Stimulated activated CD4-positive, alpha-beta T cell treated with anti-CD3 and anti-CD28 coated beads, Interleukin-1b, Interleukin-23, amount 100 ng/mL, for 1 hour (primary cell): ENCODE data around the gene ATXN2.
A peak's percentile ranks its signal among the peaks of the same experiment; 100 is the strongest.

Experiments used
- DNase-seq, 2 donors: peaks; one replicate each; pipeline ENCODE4 v3.0.0-alpha.2; 2020; ENCODE audit warnings: low read depth in 2 of 2

ATXN2 gene

DNA sequence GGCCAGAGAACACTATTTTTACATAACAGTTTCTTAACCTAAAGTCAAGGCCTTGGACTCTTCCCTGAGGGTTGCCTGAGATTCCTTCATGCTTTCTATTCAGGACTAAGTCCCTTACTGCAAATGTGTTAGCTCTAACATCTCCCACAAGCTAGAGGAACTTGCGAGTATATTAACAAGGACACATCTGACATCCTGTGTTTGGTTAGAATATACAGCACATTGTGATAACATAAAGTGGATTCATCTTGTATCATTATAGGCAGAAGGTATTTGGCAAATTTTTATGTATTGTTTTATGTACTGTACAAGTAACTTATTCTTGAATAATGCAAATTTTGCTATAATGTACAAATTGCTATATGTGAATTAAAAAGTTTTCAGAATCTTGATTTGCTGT, 147.9 kb downstream of the ATXN2 start:
- no peak for DNase-seq

- DNase-seq, result no peak
These were observed 148.4 kb downstream of the ATXN2 start for GRCh38 chr12:111450676-111451075.

DNA sequence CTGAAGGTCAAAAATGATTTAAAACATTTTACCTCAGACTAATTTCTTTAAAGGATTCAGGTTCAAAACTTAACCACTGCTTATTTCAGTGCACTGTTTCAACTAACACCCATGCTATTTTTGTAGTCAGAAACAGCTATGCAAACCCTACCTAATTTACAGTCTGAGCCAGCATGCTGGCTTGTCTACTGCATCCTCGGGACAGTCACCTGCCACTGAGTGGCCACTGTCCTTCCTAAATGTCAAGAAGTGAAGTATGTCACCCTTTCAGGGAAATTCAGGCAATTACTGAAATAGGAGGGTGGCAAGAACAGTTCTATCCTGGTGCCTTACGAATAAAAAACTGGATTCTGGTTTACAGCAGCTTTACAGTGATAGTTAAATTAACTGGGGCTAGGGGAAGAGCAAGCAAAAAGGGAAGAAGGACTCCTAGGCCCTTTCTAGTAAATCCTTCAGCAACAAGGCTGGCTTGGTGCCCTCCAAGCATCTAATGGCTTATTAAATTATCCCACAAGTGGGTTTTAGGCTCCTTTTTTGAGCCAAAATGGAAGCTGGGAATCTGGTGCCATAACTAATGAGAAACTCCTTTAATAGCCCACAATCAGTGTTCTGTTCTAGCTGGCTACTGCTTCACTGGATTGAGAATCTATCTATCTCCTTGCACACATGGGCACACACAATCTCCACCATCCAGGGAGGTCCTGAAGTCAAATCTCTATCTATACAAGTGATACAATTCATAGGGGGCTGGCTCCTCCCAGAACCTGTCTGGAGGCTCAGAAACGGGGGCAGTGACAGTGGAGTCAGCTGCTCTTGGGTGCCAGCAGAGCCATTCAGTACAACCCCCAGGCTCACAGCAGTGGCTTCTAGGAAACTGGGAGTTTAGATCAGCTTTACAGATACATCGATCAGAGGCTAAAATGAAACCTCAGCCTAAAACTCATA, 150.0 kb downstream of the ATXN2 start:
- DNase-seq, result no peak

DNA sequence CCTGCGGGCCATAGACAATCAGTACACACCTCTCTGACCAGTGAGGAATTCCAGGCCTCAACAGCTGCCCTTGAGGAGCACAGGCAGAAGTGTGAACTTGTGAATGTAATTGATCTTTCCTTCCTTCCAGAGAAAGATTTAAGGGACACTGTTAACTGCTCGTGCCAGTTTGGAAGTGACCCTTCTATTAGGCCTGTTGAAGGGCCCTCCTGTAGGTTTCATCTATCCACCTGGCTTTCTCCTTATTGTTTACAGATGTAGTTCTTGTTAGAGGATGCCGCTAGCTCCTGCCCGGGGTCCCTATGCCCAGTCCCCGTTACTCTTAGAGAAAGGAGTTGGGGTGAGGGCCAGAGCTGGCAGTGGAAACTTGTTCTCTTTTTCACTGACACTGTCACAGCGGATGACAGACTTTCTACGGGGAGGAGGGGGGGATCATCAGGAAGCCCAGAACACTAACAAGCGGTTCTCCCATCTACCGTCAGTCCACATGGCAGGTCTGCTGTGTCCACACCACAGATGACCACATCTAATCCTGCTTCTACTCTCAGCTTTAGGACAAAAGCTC, 150.8 kb downstream of the ATXN2 start:
- DNase-seq, result no peak

- no peak for DNase-seq
These were observed 151.4 kb downstream of the ATXN2 start for GRCh38 chr12:111447571-111448265.

DNA sequence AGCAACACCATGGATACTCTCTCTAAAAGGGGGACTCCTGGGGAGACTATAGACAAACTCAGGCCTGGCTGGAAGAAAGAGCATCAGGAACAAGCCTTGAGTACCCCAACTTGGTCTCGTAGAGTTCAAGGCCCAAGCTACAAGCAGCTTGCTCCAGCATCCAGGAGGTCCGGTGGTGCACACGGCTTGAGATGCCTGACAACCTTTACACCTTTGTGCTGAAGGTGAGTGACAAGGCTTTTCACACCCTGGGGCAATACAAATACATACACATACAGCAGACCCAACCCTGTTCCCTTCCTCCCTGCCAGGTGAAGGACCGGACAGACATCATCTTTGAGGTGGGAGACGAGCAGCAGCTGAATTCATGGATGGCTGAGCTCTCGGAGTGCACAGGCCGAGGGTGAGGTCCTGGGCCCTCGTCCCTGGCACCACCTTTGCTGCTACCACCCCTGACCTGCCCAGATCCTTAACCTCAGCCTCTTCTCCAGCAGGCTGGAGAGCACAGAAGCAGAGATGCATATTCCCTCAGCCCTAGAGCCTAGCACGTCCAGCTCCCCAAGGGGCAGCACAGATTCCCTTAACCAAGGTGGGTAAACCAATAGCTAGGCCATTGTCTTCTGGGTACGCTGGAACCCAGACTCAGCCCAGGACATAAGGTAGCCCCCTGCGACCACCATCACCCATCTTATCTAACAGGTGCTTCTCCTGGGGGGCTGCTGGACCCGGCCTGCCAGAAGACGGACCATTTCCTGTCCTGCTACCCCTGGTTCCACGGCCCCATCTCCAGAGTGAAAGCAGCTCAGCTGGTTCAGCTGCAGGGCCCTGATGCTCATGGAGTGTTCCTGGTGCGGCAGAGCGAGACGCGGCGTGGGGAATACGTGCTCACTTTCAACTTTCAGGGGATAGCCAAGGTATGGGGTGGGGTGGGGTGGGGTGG, 152.2 kb downstream of the ATXN2 start:
- DNase-seq, result no peak

DNA sequence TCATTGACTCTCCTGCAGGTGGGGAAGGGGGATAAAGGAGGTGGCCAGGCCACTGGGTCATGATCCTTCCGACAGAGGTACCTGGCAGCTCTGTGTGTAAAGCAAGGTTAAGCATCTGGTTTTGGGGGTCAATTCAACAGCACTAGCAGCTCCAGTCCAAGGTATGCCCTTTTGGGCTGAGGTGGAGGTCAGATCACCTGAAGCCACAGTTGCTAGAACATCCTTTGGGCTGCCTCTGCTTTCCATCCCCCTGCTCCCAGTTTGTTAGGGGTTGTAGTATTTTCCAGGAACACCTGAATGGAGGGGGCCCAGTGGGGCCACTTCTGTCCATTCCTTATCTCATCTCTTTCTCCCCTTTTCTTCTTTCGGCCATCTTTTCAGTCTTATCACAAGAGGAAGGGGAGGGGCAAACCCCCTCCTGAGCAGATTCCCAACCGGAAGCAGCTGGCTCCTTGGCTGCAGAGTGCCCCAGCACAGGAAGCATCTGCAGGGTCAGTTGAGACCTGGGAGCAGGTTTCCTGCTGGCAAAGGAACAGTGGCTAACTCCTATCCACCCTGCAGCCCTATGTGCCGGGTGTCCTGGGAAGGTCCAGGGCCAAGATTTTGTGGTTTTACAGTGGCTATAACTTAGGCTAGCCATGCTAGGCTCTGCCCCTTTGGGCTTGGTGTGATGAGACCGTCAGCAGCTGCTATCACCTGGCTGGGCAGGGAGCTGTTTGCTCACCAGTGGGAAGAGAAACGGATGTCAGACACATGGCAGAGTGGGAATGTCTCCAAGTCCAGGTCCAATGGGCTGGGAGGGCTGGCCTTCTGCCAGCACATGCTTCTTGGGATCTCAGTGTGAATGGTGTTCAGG, 153.2 kb downstream of the ATXN2 start:
- no peak for DNase-seq

GRCh38 chr12:111444925-111445725, 154.0 kb downstream of the ATXN2 start:
- peak; percentile 53 to 62 for DNase-seq

- no peak for DNase-seq
These were observed 154.7 kb downstream of the ATXN2 start for GRCh38 chr12:111444314-111444924.

- no peak for DNase-seq
These were observed 155.5 kb downstream of the ATXN2 start for GRCh38 chr12:111443586-111443985.

DNA sequence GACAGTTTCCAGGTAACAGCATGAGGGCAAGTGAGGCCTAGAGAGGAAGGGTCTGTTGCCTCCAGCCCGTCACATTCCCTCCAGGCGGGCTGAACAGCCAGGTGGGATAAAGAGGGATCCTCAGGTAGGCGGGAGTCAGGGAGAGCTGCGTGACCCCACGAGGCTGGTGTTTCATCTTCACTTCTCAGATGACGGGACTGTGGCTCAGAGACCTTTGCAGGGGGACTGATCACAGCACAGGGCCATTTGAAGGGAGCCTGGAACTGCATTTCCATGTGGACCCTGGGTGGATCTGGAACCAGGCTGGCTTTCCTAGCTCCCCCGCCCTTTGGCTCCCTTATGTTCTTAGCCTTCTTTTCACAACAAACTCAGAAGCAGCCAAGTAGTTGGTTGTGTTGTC, 156.0 kb downstream of the ATXN2 start:
- no peak for DNase-seq

GRCh38 chr12:111442301-111443045, 156.6 kb downstream of the ATXN2 start:
- DNase-seq, result no peak

GRCh38 chr12:111441107-111441928, 157.8 kb downstream of the ATXN2 start:
- no peak for DNase-seq

- DNase-seq, result no peak
These were observed 158.5 kb downstream of the ATXN2 start for GRCh38 chr12:111440631-111441030.

DNA sequence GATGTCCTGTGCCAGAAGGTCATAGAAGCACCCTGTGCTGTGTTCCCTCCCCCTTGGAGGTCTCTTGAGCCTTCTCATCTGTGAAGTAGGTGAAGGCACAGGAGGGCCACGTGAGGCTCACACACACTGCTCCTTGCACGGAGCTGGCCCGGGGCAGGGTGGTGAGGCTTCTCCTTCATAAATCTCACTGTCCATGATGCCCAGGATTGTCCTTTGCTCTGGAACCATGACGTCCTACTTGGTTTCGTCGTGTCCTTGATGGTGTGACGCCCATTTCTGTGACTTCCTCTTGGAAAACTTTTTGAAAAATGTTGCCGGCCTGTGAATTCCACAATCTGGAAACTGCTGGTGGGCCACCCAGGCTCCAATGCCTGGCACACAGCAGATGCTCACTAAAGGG, 159.0 kb downstream of the ATXN2 start:
- DNase-seq, result no peak

GRCh38 chr12:111439657-111440151, 159.4 kb downstream of the ATXN2 start:
- no peak for DNase-seq

- DNase-seq, result no peak
These were observed 160.6 kb downstream of the ATXN2 start for GRCh38 chr12:111438481-111438880.
